Panc1 (cell line): ENCODE measurements around the gene TERC. TPM values are rescaled to one million over a fixed set of nuclear protein-coding genes. Genes with fewer than 3 reads are reported as not detected.

Experiments used
- ATAC-seq: fragments of 200-7000 bp; cut with Tn5 transposase; 2 replicates; pipeline ENCODE4 v1.9.1; 2020; ENCODE audit warnings: mild to moderate bottlenecking, moderate library complexity
- BruUV-seq: library from RNA; stranded (reverse); fragments of 400-500 nt; replicated peaks from 2 replicates; lab custom pipeline; 2021; lab: Mats Ljungman, UMichigan
- CTCF ChIA-PET: fragments of 300-600 bp; sonication (Branson Sonifier 250); formaldehyde crosslinking; loops from one replicate; lab custom pipeline; 2022; ENCODE audit warnings: antibody characterized with exemption; lab: Charles Lee
- POLR2A ChIA-PET: fragments of 300-600 bp; sonication (Branson Sonifier 250); formaldehyde crosslinking; loops from one replicate; lab custom pipeline; 2022; ENCODE audit warnings: antibody characterized with exemption; lab: Charles Lee
- DNase-seq: peaks from one replicate; pipeline ENCODE4 v3.0.0-alpha.2; 2010; ENCODE audit warnings: low read depth, low spot score
- H3K27ac ChIP-seq: 2 replicates; pipeline ENCODE4 v1.5.1; 2011; ENCODE audit warnings: mild to moderate bottlenecking, low read length, inconsistent platforms
- H3K27me3 ChIP-seq: fragments of 200-500 bp; sonication (Bioruptor generic); 2 replicates; pipeline ENCODE4 v1.6.0; 2014; ENCODE audit warnings: low read length, inconsistent platforms; ENCODE audit not compliant: control insufficient read depth, insufficient read depth
- H3K36me3 ChIP-seq: fragments of 200-500 bp; sonication (Bioruptor generic); 2 replicates; pipeline ENCODE4 v1.5.1; 2014; ENCODE audit warnings: inconsistent platforms, mild to moderate bottlenecking, low read length, moderate library complexity; ENCODE audit not compliant: control insufficient read depth, insufficient read depth
- H3K4me1 ChIP-seq: 2 replicates; pipeline ENCODE4 v1.5.1; 2011; ENCODE audit warnings: inconsistent platforms, mild to moderate bottlenecking, low read length, moderate library complexity; ENCODE audit not compliant: control insufficient read depth, insufficient read depth
- H3K4me3 ChIP-seq, 2 experiments: 2 replicates each; pipeline ENCODE4 v1.5.1; 2011 to 2012; ENCODE audit warnings: low read depth in 2 of 2, low read length in 2 of 2, mild to moderate bottlenecking in 2 of 2, inconsistent platforms in 1 of 2, moderate library complexity in 1 of 2
- H3K9me3 ChIP-seq: fragments of 200-500 bp; sonication (Bioruptor generic); 2 replicates; pipeline ENCODE4 v1.5.1; 2014; ENCODE audit warnings: low read depth, mild to moderate bottlenecking, inconsistent platforms, low read length, moderate library complexity; ENCODE audit not compliant: control insufficient read depth, insufficient read depth
- POLR2AphosphoS5 ChIP-seq: IDR thresholded peaks from 2 replicates; pipeline ENCODE4 v1.6.1; 2012; ENCODE audit warnings: mild to moderate bottlenecking, low read depth, low read length, moderate library complexity
- SIN3A ChIP-seq: IDR thresholded peaks from 2 replicates; pipeline ENCODE4 v1.6.1; 2012; ENCODE audit warnings: low read depth, mild to moderate bottlenecking, low read length, moderate library complexity, borderline replicate concordance; ENCODE audit not compliant: insufficient read depth
- TCF7L2 ChIP-seq: IDR thresholded peaks from 2 replicates; pipeline ENCODE4 v1.6.1; 2011; ENCODE audit warnings: mild to moderate bottlenecking, low read depth, low read length, inconsistent platforms
- in situ Hi-C: cut with HindIII; loops from 2 replicates; pipeline ENCODE4 v1.10.0; 2016; ENCODE audit warnings: low sequenced_read_pairs, low pct_unique_long_range_greater_than_20kb
- intact Hi-C: fragments of 100-400 bp; cut with micrococcal nuclease; formaldehyde crosslinking; loops from one replicate; pipeline ENCODE4 v1.10.0; 2022; ENCODE audit not compliant: unreplicated experiment
- total RNA-seq: library from RNA; stranded (reverse); gene quantifications from one replicate; pipeline ENCODE4 v1.2.1, GENCODE V29; 2021; ENCODE audit not compliant: unreplicated experiment
- TF ChIP-seq, protein P1 (sequence below), 2 experiments: IDR thresholded peaks; 2 replicates each; pipeline ENCODE4 v1.6.1; 2011 to 2012; ENCODE audit warnings: low read depth in 2 of 2, control low read depth in 1 of 2, low read length in 1 of 2, mild to moderate bottlenecking in 1 of 2, moderate library complexity in 1 of 2; ENCODE audit not compliant: insufficient read depth in 1 of 2
- TF ChIP-seq, protein P2 (sequence below): fragments of 450-650 bp; IDR thresholded peaks from 2 replicates; pipeline ENCODE4 v1.5.1; 2017; ENCODE audit warnings: mild to moderate bottlenecking

Gene TERC
- total RNA-seq, 1 experiment from 2014 or later = 6.0 TPM

DNA sequence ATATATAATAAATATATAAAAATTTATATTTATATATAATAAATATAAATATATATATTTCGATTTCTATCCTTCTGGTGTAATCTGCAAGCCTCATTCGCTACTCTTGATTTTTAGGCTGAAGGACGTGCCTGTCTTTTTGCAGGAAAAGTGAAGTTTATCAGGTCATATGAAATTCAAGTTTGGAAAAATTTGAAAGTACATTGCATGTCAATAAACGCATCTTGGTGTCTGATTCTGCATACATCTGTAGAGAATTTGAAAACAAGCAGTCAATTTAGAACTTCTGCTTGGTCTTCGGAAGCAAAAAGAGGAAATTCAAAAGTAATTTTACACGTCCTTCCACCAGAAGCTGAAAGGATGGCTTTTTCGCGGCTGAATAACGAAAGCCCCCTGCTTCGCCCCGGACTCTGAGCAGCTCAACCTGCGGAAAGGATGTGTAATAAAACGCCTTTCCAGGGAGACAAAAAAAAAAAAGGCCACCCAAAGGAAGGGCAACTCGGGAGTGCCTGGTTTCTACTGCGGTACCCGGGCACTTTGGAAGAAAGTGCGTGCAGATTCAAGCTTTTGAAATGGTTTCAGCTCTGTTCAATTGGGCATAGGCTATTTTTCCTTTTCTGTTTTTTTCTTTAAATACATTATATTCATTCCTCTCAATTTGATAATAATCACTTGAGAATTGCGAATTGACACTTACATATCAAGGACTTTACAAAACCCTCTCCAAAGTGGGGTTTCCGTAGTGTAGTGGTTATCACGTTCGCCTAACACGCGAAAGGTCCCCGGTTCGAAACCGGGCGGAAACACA lies 6.8 kb upstream of the TERC start:
- intact Hi-C loops = no loop called here
- no peaks in the 10 kb centered on the region for H3K27me3 ChIP-seq
- POLR2A ChIA-PET = interaction anchor here (0.6 to 0.9 kb wide), 5 partner anchors 33 to 320 kb away, joined by 3 to 13 read pairs (median 4); partner anchors contain the start of gene SEC62
- CTCF ChIA-PET = no interaction called here
- peak overlapping the region; percentile 90 to 98 for H3K4me3 ChIP-seq
- H3K4me1 ChIP-seq = peaks cover 9% of the 10 kb centered on the region
- peaks cover 19% of the 10 kb centered on the region for H3K36me3 ChIP-seq
- ATAC-seq = peak; percentile 37
- in situ Hi-C loops = no loop called here
- H3K27ac ChIP-seq = peak overlapping the region; percentile 97
- H3K9me3 ChIP-seq = no peaks in the 10 kb centered on the region
- BruUV-seq = no TSS peak
- TF ChIP-seq, protein P1, sequence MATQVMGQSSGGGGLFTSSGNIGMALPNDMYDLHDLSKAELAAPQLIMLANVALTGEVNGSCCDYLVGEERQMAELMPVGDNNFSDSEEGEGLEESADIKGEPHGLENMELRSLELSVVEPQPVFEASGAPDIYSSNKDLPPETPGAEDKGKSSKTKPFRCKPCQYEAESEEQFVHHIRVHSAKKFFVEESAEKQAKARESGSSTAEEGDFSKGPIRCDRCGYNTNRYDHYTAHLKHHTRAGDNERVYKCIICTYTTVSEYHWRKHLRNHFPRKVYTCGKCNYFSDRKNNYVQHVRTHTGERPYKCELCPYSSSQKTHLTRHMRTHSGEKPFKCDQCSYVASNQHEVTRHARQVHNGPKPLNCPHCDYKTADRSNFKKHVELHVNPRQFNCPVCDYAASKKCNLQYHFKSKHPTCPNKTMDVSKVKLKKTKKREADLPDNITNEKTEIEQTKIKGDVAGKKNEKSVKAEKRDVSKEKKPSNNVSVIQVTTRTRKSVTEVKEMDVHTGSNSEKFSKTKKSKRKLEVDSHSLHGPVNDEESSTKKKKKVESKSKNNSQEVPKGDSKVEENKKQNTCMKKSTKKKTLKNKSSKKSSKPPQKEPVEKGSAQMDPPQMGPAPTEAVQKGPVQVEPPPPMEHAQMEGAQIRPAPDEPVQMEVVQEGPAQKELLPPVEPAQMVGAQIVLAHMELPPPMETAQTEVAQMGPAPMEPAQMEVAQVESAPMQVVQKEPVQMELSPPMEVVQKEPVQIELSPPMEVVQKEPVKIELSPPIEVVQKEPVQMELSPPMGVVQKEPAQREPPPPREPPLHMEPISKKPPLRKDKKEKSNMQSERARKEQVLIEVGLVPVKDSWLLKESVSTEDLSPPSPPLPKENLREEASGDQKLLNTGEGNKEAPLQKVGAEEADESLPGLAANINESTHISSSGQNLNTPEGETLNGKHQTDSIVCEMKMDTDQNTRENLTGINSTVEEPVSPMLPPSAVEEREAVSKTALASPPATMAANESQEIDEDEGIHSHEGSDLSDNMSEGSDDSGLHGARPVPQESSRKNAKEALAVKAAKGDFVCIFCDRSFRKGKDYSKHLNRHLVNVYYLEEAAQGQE (IDR thresholded peaks at IDR 0.05; ENCODE audit: insufficient read depth in 1 of 2, low read depth in 2 of 2, low read length in 1 of 2) = no peak
- DNase-seq = peak; percentile 87

DNA sequence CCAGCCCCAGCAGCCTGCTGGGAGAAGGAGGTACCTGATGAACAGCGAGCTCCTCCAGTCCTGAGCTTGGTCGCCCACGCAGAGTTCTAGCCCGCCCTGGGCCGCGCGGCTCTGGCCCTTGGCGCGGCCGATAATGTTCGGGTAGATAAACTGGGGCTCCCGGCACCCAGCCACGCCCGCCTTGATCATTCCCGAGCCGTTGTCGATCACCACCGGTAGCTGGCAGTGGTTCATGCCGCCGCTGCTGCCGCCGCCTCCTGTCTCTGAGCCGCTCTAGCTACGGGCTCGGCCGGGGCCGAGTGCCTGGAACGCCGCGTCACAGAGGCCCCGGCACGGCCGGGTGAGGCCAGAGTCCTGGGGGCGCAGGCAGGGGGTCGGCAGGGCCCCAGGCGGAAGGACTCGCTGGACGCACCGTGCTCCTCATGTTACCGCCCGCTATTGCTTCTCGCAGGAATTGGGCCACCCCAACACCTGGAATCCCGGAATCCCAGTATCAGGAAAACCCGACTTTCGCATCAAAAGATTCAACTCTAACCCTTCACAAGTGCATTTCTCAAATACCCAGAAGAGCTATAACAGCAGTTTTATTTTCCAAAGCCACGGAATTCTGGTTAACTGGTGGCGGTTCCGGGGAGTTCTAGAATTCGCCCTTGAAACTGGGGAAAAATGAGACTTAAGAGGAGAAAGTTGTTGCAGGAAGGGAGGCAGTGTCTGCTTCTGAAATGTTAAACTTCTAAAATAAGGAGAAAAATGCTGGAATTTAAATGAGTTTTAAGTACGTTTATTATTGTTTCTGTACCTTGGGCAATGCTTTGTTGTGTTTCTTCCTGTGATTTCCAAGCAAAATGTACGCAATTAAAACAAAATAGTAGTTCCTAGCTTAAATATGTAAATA lies 4.7 kb upstream of the TERC start, which contains the start of gene ACTRT3:
TSS of gene ACTRT3 (minus strand) at position 275 of the 895 bp plus-strand sequence. CDS start at position 234, 41 bp downstream.
- ChIA-PET POLR2A (interaction anchor here (0.5 to 0.6 kb wide), 3 partner anchors 281 to 679 kb away, joined by 3 to 11 read pairs (median 4); no protein-coding TSS in a partner anchor), CTCF (no interaction called here)
- no TSS peak for BruUV-seq
- H3K4me1 ChIP-seq = peaks cover 6% of the 10 kb centered on the region
- peak within 1 kb of the TSS; percentile 43 to 91 for H3K4me3 ChIP-seq
- peaks cover 4% of the 10 kb centered on the region; the same call in 1 of the 2 replicates for H3K36me3 ChIP-seq
- intact Hi-C loops (no loop called here), in situ Hi-C loops (no loop called here)
- DNase-seq = no peak
- TF ChIP-seq TCF7L2 = no peak
- no peak for TF ChIP-seq POLR2AphosphoS5
- TF ChIP-seq, protein P2, sequence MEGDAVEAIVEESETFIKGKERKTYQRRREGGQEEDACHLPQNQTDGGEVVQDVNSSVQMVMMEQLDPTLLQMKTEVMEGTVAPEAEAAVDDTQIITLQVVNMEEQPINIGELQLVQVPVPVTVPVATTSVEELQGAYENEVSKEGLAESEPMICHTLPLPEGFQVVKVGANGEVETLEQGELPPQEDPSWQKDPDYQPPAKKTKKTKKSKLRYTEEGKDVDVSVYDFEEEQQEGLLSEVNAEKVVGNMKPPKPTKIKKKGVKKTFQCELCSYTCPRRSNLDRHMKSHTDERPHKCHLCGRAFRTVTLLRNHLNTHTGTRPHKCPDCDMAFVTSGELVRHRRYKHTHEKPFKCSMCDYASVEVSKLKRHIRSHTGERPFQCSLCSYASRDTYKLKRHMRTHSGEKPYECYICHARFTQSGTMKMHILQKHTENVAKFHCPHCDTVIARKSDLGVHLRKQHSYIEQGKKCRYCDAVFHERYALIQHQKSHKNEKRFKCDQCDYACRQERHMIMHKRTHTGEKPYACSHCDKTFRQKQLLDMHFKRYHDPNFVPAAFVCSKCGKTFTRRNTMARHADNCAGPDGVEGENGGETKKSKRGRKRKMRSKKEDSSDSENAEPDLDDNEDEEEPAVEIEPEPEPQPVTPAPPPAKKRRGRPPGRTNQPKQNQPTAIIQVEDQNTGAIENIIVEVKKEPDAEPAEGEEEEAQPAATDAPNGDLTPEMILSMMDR = no peak
- TF ChIP-seq, protein P1 (IDR thresholded peaks at IDR 0.05; ENCODE audit: insufficient read depth in 1 of 2, low read depth in 2 of 2, low read length in 1 of 2) = no peak
- TF ChIP-seq SIN3A = no peak
- H3K9me3 ChIP-seq = no peaks in the 10 kb centered on the region
- ATAC-seq = peak; percentile 5; the same call in 1 of the 2 replicates
- H3K27me3 ChIP-seq = no peaks in the 10 kb centered on the region
- H3K27ac ChIP-seq = peak within 1 kb of the TSS; percentile 55
